T-helper 2 cell treated with Interferon-gamma antibody and Interleukin-4, amounts not matched to agents 100 ng/mL and 5 ng/mL, for 36 hours (primary cell): Measurements from ENCODE around the gene TMEM179. TPM values are rescaled to one million over a fixed set of nuclear protein-coding genes. Genes with fewer than 3 reads are reported as not detected.
"Not testable (repeated sequence)": the region's sequence is repeated elsewhere in the genome, so short reads cannot be mapped to it uniquely, and the experiment has no call there.

Source experiments
- intact Hi-C: fragments of 100-400 bp; cut with micrococcal nuclease; formaldehyde crosslinking; loops from one replicate; pipeline ENCODE4 v1.15.1; 2023
- total RNA-seq: library from RNA; stranded (reverse); gene quantifications from 2 replicates; pipeline ENCODE4 v1.2.3, GENCODE V29; 2022

Gene TMEM179
- total RNA-seq, result 0.11 and 0.30 TPM in 2 replicates

GRCh38 chr14:104604458-104605449 is at the start of gene TMEM179:
Gene TMEM179 (minus strand): TSS chr14:104604772. CDS start chr14:104604741, 31 bp downstream.
- intact Hi-C loops, result no loop called here

DNA sequence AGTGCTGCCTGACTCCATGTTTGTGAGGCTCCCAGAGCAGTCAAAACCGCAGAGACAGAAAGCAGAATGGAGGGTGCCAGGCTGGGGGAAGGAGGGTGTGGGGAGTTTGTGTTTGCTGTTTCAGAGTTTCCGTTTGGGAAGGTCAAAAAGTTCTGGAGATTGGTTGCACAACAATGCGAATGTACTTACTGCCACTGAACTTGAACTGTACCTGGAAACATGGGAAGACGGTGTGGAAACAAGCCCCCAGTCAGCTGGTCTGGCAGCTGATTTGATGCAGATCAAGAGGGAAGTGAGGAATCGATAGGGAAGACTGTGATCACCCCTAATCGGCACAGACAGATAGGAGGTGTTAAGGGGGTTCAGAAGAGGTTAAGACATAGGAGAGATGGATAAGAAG is 49.5 kb upstream of the TMEM179 start:
- intact Hi-C loops, result no loop called here

GRCh38 chr14:104653130-104653920 is 48.8 kb upstream of the TMEM179 start:
- intact Hi-C loops, result not testable (repeated sequence)

DNA sequence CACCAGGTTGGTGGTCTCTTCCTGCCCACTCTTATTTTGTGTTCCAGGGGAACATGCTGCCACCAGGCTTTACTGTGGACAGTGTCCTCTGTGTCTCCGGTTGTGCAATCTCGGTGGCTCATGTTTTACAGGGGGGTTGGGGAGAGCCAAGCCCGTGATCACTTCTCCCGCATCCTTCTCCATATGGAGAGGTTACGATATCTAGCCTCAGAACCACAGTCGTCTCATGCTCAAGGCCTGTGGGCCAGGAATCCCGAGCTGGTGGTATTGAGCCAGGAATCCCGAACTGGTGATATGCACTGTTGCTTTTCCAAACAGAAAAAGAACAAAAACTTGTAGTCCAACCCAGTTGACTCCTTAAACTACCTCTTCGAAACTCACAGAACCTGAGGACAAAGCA is 47.8 kb upstream of the TMEM179 start:
- intact Hi-C loops, result no loop called here

DNA sequence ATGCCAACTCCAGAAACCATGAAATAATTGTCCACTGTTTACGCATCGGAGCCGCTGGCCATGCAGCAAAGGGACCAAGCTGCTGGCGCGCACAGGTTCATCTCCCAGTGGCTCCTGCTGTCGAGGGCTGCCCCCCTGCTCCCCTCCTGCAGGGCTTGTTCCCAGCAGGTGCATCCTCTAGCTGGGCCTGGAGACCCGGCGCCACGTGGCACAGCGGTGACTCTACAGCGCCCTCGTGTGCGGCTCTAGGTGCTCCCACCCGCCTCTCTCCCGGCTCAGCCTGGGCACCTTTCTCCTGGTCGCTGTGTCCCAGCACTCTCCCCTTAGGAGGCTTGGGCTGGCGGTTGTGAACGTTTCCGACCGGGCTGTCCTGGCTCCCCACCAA is 47.3 kb upstream of the TMEM179 start:
- intact Hi-C loops, result no loop called here

DNA sequence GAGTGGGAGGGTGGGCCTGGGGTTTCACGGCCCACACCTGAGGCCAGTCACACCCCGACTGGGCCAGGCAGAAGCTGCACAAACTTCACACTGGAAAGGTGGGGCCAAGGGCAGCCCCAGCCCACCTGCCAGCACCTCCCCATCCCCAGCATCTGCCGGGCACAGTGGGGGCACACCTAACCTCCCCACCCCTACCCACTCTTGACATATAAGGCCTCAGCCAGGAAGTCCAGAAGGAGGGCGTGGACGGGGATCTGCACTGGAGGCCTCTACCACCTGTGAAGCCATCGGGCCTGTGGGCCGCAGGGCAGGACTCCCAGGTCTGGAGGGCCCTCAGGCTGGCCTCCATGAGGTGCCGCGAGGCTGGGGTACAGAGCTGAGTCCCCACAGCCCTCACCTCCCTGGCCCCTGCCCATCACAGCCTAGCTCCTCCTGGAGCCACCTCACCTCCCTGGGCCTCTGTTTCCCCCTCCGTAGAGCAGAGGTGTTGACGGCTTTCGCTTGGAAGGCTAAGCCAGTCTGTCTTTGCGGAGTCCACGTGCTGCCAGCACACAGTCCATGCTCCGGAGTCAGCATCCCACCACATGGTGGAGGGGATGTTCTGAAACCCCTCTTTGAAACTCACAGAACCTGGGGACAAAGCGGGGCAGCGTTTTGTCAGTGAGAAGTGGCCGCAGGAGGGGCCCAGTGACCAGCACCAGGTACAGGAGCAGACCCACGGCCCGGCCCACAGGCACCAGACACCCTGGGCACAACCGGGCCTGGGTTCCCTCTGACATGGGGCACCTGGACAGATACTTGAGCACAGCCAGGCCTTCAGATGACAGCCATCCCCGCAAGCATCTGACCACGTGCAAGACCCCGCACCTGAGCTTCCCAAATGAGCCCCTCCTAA is 46.7 kb upstream of the TMEM179 start:
- intact Hi-C loops, result loop anchor here (1.0 kb wide), 1 partner anchor 57 kb away; no protein-coding TSS in a partner anchor

DNA sequence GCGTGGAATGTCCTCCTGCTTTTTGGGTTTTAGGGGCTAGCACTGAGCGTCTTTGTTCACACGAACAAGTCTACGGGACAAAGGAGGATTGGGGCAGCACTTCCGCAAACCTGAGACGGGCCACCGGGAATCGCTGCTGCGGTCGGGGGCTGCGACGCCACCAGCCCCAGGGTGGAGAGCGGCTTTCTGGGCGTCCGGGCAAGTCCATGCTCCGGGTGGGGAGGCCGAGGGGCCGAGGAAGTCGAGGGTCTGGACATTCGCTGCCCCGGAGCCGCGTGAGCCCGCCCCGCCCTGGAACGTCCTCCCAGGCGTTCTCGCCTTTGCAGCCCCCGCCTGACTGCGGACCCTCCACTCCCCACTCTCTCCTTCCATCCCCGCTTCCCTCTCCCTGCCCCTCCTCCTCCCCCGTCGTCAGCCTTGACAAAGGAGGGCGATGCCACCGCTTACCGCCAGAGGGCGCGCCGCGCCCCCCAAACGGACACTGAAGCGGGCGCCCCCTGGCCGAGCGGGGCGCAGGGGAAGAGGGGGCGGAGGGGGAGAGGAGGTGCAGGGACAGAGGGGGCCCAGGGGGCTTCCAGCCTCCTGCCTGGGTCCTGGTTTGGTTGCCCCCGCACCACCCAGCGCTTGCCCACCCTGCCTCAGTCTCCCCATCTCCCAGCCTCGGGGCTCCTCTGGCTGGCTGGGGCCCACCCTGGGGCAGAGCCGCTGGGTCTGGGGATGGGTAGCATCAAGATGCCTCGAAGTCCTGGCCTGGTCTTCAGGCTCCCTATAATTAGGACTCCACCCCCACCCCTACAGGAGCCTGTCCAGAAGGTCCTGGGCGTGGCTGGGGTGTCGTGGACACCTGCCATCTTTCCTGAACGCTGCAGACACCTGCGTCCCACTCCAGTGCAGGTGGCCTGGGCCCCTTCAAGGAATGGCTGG is 45.7 kb upstream of the TMEM179 start:
- intact Hi-C loops, result loop anchor here (1.0 kb wide), 1 partner anchor 58 kb away; no protein-coding TSS in a partner anchor

- intact Hi-C loops, result no loop called here
Measured at GRCh38 chr14:104647467-104648043, 43.0 kb upstream of the TMEM179 start.

- intact Hi-C loops, result loop anchor here (5.0 kb wide), 1 partner anchor 508 kb away; the partner anchor contains the start of gene KIF26A
Measured at GRCh38 chr14:104644656-104645378, 40.2 kb upstream of the TMEM179 start.

DNA sequence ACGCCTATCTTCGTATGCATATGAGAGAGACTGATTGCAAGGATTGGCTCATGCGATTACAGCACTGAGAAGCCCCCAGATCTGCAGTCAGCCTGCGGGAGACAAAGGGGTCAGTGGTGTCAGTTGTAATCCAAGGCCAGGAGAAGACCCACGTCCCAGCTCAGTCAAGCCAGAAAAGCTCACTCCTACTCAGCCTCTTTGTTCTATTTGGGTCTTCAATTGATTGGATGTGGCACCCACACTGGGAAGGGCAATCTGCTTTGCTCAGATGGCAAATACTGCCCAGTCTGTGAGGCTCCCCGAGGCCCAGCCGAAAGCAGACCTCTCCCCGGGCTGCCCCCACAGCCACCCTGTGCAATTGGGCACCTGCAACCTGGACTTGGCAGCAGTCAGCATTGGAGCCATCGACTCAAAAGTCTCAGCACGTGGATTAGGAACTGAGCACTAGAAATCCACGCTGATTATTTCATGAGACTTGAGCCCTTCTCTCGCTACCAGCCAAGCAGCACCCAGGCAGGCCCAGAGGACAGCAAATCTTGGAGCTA is 39.6 kb upstream of the TMEM179 start:
- intact Hi-C loops, result loop anchor here (5.0 kb wide), 1 partner anchor 507 kb away; the partner anchor contains the start of gene KIF26A

DNA sequence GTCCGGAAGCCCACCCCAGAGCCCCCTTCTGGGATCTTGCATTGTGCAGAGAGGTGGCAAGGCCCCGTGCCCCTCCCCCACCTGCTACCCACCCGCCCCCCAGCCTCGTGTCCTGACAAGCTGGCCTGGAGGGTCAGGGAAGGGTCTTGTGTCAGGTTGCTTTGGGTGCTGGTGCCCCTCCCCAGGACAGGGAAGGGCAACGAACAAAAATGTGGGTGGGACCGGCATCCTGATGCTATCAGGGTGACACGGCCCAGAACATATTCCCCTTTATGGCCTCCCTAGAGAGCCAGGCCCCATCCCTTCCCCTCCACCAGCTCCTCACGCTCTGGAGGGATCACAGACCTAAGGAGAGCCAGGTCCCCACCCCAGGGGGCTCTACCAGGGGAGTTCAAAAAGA is 38.7 kb upstream of the TMEM179 start:
- intact Hi-C loops, result loop anchor here (5.0 kb wide), 1 partner anchor 506 kb away; the partner anchor contains the start of gene KIF26A

DNA sequence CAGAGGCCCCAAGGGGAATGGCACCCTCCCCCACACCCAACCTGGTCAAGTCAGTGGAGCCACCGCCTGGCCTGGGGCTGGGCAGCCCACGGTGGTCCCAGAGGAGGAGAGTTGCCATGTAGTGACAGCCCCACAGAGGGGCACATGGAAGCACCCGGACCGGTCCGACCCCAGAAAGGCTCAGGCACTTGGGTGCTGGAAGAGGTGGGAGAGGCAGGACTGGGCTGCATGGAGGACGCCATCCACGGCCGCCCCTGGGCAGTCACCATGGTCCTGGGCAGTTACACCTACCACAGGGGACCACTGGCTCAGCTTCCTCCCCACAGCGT is 37.9 kb upstream of the TMEM179 start:
- intact Hi-C loops, result loop anchor here (5.0 kb wide), 1 partner anchor 505 kb away; the partner anchor contains the start of gene KIF26A

GRCh38 chr14:104641753-104642539 is 37.4 kb upstream of the TMEM179 start:
- intact Hi-C loops, result loop anchor here (5.0 kb wide), 1 partner anchor 505 kb away; the partner anchor contains the start of gene KIF26A

DNA sequence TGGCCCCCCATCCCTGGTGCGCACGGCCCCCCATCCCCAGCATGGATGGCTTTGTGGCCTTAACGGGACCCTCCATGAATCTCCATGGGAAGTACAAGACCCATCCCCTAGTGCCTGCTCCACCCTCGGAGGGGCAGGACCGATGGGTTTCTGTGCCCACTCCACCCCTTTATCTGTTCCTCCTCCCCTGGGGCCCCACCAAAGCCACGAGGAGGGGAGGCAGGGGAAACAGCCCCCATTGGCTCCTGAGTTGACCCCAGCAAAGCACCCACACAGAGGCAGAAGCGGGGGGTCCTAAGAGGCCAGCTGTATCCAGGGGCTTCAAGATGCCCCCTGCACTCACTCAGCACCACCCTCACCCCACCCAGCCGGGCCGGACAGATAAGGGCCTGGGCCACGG is 36.1 kb upstream of the TMEM179 start:
- intact Hi-C loops, result loop anchor here (5.0 kb wide), 1 partner anchor 503 kb away; the partner anchor contains the start of gene KIF26A

DNA sequence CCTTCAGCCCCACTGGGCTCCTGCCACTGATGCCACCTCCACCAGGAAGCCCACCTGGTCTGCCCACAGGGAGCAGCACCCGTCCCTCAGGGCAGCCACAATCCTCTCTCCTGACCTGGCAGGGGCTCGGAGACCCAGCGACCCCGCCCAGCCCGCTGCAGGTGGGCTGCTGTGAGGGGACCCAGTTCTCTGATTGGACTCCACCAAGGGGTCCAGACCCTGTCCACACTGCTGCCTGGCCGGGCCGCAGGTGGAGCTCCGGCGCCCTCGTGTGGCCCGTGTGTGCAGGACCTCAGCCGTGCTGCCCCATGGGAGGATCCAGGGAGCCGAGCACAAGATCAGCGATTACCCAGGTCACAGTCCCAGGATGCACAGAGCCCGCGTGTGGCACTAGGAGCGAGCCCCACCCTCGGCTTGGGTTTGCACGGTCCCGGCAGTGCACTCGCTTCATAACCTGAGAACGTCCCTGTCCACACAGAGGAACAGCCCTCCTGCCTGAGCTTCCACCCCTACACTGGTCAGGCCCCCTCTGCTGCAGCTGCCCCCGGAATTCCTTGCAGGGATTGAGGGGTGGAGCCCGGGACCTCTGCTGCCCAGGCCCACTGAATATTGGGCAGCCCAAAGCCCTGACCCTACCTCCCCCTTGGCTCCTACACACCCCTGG is 35.4 kb upstream of the TMEM179 start:
- intact Hi-C loops, result loop anchor here (5.0 kb wide), 1 partner anchor 503 kb away; the partner anchor contains the start of gene KIF26A

- intact Hi-C loops, result no loop called here
Measured at GRCh38 chr14:104639471-104639870, 34.9 kb upstream of the TMEM179 start.
